GM12873 (cell line): ENCODE data around the gene TOLLIP.

ENCODE experiments used
- CTCF ChIP-seq: IDR thresholded peaks from 2 replicates; pipeline ENCODE4 v1.5.1; 2012; ENCODE audit warnings: low read depth, mild to moderate bottlenecking, moderate library complexity, low read length, control low read depth; ENCODE audit not compliant: insufficient read depth; ENCODE audit errors: missing control alignments

The TOLLIP gene

GRCh38 chr11:1228101-1228821, 81.2 kb downstream of the TOLLIP start:
- TF ChIP-seq CTCF: no peak

- no peak for TF ChIP-seq CTCF
These were observed 81.8 kb downstream of the TOLLIP start for GRCh38 chr11:1227551-1228100.

DNA sequence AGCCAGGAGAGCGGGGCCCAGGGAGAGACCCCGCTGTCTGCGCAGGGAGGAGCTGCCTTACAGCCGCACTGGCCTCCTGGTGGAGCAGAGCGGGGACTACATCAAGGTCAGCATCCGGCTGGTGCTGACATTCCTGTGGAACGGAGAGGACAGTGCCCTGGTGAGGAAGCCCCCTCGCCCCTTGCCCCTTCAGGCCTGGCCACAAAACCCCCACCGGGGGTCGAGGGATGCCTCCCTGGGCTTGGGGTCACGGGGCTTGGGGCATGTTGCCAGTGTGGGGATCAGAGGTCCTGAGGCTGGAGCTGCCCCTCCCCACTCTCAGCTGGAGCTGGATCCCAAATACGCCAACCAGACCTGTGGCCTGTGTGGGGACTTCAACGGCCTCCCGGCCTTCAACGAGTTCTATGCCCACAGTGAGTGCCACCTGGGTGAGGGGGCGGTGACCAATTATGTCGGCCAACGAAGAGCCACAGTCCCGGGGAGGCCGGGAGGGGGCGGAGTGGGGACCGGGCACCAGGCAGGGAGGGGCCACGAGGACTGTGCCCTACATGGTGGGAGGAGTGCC, 82.4 kb downstream of the TOLLIP start:
- TF ChIP-seq CTCF: no peak

DNA sequence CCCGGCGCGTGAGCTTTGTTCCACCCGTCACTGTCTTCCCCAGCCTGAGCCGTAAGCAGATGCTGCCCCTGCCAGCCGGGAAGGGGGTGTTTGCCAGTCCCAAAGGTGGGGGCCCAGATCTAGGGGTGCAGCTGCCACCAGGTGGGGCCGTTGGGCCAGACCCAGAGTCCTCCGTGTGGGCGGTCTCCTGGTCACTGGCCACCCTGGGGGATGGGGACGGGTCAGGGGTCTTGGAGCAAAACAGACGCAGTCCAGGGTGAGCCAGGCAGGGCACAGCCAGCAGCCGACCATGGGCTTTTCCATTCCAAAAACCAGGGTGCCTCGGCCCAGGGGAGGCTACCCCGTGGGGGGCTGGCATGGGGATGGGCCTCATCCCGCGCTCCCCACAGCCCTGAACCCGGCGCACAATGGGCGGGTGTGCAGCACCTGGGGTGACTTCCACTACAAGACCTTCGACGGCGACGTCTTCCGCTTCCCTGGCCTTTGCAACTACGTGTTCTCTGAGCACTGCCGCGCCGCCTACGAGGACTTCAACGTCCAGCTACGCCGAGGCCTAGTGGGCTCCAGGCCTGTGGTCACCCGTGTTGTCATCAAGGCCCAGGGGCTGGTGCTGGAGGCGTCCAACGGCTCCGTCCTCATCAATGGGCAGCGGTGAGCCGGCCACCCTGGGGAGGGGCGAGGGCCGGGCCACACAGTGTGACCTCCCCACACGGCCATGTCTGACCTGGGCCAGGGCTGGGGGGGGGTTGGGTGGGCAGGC, 83.0 kb downstream of the TOLLIP start:
- TF ChIP-seq CTCF: no peak

DNA sequence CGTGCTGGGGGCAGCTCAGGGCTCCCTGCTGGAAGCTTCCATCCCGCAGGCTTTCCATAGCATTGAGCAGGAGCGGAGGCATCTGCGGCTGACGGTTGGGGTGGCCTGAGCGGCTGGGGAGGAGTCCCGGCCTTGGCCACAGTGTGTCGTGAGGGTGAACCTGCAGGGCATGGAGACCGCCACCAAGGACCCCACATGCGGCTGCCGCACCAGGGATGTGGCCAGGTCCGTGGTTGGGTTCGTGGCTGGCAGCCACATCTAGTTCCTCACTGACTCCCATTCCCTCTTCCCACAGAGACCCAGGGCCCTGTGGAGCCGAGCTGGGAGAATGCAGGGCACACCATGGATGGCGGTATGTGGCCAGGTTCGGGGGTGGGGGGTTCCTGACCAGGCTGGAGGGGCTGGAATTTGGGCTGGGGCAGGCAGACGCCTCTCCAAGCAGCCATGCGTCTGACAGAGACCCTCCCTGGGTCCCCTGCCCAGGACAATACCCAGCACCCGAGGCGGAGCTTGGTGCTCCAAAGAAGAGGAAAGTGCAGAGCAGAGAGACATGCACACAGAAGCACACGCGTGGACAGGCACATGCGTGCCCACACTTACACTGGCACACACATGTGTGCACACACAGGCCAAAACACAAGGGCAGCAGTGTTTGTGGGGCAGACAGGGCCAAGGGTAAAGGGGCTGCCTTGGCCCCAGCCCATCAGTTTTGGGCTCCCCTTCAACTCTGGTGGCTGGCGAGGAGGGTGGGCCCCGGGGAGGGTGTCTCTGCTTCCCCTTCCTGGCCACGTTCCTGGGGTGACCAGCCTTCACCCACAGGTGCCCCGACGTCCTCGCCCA, 83.8 kb downstream of the TOLLIP start:
- no peak for TF ChIP-seq CTCF

DNA sequence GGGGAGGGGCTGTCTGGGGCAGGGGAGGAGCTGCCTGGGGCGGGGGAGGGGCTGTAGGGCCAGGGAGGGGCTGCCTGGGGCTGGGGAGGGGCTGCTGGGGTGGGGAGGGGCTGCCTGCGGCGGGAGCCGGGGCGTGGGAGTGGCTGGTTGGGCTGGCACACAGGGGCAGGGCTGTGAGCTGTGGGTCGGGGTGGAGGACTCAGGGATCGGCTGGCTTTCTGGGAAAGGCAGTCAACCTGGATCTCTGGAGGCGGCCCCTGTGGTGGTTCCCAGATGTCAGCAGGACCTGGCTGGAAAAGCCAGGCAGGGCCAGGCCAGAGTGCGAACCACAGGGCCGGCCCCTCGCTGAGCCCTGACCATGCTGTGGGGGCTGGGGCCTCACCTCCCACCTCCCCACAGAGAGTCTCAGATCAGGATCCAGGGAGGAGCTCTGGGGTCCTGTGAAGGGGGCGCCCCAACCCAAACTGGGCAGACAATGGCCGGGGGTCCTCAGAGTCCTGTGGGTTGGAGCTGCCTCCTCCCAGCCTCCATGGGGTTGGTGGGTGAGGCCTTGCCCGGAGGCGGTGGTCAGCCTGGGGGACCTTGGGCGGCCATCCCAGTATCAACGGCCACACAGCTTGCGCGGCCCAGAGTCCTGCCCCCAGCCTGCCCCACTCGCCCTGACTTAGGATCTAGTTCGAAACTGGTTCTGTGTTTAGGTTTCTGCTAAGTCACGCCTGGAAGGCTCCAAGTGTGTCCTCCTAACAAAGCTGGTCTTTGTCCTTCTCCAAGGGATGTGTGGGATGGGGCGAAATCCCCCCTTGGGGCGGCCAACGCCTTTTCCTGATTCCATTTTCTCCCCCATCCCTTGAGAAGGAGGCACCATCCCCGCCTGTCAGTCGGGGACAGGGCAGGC, 84.7 kb downstream of the TOLLIP start:
- TF ChIP-seq CTCF: no peak
